Midbrain (tissue), 1 donor: ENCODE data around the gene EAF1.
A peak's percentile ranks its signal among the peaks of the same experiment; 100 is the strongest.
"Not testable (repeated sequence)": the region's sequence is repeated elsewhere in the genome, so short reads cannot be mapped to it uniquely, and the experiment has no call there.

Source experiments
- DNase-seq: peaks from one replicate; lab custom pipeline; 2025; lab: John Stamatoyannopoulos, UW

The EAF1 gene

GRCh38 chr3:15427182-15427880 is at the start of gene EAF1, which contains the start of gene METTL6:
Gene EAF1 (plus strand): TSS chr3:15427598. CDS start chr3:15427780, 182 bp downstream.
Gene METTL6 (minus strand): TSS chr3:15427544. CDS start chr3:15426511, 1,033 bp downstream.
- DNase-seq, result peak; percentile 88

GRCh38 chr3:15377961-15378791 is 49.2 kb upstream of the EAF1 start:
- peak; percentile 97 for DNase-seq

GRCh38 chr3:15380980-15381890 is 46.2 kb upstream of the EAF1 start:
- no peak for DNase-seq

DNA sequence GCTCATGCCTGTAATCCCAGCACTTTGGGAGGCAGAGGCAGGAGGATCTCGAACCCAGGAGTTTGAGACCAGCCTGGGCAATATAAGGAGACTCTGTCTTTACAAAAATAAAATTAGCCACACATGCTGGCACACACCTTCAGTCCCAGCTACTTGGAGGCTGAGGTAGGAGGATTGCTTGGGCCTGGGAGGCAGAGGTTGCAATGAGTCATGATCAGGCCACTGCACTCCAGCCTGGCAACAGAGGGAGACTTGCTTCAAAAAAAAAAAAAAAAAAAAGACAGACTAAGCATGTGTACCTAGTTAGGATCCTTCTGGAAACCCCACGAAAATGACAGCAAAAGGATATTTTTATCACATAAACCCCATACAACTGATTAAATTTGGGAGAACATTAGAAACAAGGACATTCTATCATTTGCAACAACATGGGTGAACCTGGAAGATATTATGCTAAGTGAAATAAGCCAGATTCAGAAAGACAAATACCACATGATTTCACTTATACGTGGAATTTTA is 44.9 kb upstream of the EAF1 start:
- no peak for DNase-seq

DNA sequence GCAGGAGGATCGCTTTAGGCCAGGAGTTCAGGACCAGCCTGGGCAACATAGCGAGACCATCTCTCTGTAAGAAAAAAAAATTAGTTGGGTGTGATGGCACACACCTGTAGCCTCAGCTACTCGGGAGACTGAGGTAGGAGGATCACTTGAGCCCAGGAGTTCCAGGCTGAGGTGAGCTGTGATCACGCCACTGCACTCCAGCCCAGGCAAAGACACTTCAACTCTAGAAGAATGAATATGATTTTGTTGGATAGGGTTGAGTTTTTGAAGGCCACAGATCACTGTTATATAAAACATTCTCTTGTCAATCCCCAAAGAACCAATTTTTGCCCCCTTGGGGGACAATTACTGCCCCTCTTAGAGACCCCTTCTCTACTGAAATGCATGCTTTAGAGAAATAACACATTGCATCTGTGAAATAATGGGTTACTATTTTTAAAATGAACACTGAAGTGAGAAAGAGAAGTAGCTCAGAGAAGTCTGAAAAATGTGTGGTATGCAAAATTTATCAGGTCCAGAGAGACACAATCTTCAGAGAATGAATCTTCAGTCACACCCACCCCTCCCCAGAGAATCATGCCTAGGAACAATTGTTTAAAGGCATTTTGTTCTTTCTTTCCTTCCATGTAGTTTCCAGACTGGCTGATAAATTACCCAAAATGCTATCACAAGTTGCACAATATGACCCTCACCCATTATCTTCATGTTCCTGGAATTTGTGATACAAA is 42.7 kb upstream of the EAF1 start:
- DNase-seq, result no peak

GRCh38 chr3:15385238-15385695 is 42.1 kb upstream of the EAF1 start:
- DNase-seq, result not testable (repeated sequence)

DNA sequence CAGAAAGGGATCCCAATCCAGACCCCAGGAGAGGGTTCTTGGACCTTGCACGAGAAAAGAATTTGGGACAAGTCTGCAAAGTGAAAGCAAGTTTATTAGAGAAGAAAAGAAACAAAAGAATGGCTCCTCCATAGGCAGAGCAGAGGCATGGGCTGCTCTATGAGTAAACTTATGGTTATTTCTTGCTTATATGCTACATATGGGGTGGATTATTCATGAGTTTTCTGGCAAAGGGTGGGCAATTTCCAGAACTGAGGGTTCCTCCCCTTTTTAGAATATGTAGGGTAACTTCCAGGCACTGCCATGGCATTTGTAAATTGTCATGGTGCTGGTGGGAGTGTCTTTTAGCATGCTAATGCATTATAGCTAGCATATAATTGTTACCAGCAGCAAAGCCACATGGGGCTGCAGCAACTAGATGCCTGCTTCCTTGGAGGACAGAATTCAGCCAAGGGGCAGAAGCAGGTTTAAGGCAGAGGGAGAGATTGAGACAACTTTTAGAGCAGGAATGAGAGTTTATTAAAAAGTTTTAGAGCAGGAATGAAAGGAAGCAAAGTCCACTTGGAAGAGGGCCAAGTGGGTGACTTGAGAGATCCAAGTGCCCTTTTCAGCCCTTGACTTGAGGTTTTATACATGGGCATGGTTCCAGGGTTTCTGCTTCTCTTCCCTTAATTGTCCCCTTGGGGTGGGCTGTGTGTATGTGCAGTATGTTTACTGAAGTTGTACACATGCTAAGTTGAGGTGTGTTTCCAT is 41.3 kb upstream of the EAF1 start:
- DNase-seq, result no peak

DNA sequence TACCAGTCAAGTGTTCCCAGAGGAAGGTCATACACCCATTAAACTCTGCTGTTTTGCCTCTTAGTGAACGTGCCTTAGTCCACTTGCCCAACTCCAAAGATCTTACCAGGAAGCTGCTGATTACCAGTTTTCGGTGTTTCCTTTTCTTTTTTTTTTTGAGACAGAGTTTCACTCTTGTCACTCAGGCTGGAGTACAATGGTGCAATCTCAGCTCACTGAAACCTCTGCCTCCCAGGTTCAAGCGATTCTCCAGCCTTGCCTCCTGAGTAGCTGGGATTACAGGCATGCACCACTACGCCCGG is 40.8 kb upstream of the EAF1 start:
- not testable (repeated sequence) for DNase-seq

- DNase-seq, result no peak
These were observed 40.2 kb upstream of the EAF1 start for GRCh38 chr3:15387171-15387581.

DNA sequence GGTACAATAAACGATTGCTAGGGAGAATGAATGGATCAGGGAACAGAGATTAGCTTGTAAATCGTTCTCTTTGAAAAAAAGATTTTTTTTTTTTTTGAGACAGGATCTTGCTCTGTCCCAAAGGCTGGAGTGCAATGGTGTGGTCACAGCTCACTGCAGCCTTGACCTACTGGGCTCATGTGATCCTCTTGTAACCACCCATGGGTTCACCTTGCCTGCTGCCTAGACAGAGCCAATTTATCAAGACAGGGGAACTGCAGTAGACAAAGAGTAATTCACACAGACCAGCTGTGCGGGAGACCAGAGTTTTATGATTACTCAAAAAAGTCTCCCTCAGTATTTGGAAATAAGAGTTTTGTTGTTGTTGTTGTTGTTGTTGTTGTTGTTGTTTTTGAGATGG is 39.7 kb upstream of the EAF1 start:
- DNase-seq, result no peak

GRCh38 chr3:15388335-15388734 is 39.1 kb upstream of the EAF1 start:
- DNase-seq, result not testable (repeated sequence)

DNA sequence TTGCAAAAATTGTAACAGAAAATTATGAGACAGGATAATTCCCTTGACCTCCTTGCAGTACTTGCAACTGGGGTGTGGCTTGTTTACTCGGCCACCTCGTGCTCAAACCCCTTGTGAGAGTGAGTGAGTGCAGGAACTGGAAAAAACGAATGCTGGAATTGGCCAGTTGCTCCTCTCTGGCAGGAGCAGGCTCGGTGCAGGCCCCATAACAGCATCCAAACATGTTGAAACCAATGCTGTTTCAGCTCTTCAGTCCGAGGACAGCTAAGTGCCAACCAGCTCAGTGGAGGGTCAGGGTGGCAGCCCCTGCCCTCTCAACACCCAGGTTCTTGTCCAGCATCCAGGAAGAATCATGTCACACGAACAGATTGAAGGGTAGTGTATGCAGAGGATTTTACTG is 36.9 kb upstream of the EAF1 start:
- DNase-seq, result no peak

DNA sequence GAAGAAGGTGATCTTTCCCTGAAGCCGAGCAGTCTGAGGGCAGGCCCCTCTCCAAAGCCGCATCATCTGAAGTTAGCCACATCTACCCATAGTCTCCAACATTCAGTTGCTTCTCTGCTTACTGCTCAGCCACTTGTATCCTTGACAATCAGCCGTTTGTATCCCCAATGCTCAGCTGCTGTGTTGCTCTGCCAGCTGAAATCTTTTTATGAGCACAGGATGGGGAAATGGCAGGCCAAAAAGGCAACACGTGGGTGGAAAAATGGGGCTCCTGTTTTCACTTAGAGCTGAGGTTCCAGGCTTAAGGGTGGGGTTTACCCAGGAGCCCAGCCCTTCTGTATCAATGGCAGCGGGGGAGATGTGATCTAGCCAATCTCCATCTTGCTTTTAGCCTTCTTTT is 36.4 kb upstream of the EAF1 start:
- no peak for DNase-seq

GRCh38 chr3:15393252-15393651 is 34.1 kb upstream of the EAF1 start:
- DNase-seq, result not testable (repeated sequence)

DNA sequence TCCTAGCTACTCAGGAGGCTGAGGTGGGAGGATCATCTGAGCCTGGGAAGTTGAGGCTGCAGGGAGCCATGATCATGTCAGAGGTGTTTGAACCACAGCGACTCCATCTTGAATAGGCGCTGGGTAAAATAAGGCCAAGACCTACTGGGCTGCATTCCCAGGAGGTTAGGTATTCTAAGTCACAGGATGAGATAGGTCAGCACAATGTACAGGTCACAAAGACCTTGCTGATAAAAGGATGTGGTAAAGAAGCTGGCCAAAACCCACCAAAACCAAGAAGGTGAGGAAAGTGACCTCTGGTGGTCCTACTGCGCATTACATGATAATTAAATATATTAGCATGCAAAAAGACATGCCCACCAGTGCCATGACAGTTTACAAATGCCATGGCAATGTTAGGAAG is 28.7 kb upstream of the EAF1 start:
- not testable (repeated sequence) for DNase-seq

DNA sequence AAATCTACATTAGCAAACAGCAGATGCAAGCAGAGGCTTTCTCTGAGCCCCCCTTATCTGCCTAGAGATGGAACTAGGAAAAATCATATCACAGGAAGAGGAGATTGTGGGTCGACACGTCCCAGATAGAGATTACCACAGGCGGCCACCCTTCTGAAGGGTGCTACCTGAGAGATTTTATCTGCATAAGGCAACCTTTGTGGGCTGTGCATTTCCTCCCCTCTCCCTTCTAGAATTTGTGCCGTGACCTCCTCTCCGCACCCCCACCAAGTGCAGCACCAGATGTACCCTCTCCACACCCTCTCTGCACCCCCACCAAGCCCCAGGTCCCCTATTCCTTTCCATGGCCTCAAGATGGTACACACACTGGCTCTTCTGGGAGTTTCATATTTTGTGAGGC is 27.4 kb upstream of the EAF1 start:
- DNase-seq, result no peak

- DNase-seq, result no peak
These were observed 25.5 kb upstream of the EAF1 start for GRCh38 chr3:15401936-15402335.

DNA sequence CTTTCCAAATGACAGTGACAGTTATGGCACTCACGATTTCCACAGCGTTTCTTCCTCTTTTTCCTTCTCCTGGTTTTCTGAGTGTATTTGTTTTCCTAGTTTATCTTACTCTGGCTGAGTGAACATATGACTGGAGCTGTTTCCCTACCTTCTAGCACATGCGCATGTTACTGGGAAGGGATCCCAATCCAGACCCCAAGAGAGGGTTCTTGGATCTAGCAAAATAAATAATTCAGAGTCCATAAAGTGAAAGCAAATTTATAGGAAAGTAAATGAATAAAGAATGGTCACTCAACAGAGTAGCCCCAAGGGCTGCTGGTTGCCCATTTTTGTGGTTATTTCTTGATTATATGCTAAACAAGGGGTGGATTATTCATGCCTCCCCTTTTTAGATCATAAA is 23.9 kb upstream of the EAF1 start:
- no peak for DNase-seq

DNA sequence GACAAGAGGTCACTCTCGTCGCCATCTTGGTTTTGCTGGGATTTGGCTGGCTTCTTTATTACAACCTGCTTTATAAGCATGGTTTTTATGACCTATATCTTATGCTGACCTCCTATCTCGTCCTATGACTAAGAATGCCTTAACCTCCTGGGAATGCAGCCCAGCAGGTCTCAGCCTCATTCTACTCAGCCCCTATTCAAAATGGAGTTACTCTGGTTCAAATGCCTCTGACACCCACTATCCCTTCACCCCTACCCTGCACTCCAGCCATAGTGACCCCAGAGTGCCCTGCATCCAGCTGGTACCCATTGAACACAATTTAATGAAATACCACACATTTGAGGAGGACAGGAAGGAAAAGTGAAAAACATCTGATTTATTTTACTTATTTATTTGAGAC is 23.4 kb upstream of the EAF1 start:
- DNase-seq, result no peak

- DNase-seq, result no peak
These were observed 22.6 kb upstream of the EAF1 start for GRCh38 chr3:15404767-15405166.
